Adrenal gland (tissue), 12 donors: Measurements from ENCODE around the gene BMPR1B. TPM values are rescaled to one million over a fixed set of nuclear protein-coding genes. Genes with fewer than 3 reads are reported as not detected.

Source experiments
- DNase-seq, 7 donors: peaks; one replicate each; pipeline ENCODE4 v3.0.0-alpha.2; 2019 to 2020
- H3K27ac ChIP-seq, 5 donors: fragments of 200-600 bp; sonication (generic) in 4 of 5; 1 replicate in 3 of 5; 2 replicates in 2 of 5; pipeline versions ENCODE4 v1.5.1 to v1.8.0; 2016 to 2020; ENCODE audit warnings: mild to moderate bottlenecking in 1 of 5
- H3K27me3 ChIP-seq: fragments of 200-600 bp; 2 replicates; pipeline ENCODE4 v1.8.0; 2021
- H3K36me3 ChIP-seq, 2 donors: fragments of 200-600 bp; replicated peaks in 1 of 2; 1 replicate in 1 of 2; 2 replicates in 1 of 2; pipeline versions ENCODE4 v1.5.1 to v1.8.0; 2018 to 2022
- H3K4me1 ChIP-seq, 2 donors: fragments of 200-600 bp; replicated peaks in 1 of 2; 1 replicate in 1 of 2; 2 replicates in 1 of 2; pipeline versions ENCODE4 v1.5.1 to v1.8.0; 2018 to 2021
- H3K4me3 ChIP-seq, 4 donors: fragments of 200-600 bp; sonication (generic) in 3 of 4; one replicate each; pipeline ENCODE4 v1.5.1; 2016 to 2018
- H3K9me3 ChIP-seq, 3 donors: fragments of 200-600 bp; sonication (generic) in 1 of 3; replicated peaks in 1 of 3; 1 replicate in 2 of 3; 2 replicates in 1 of 3; pipeline versions ENCODE4 v1.5.1 to v1.8.0; 2016 to 2021
- POLR2A ChIP-seq, 2 donors: fragments of 450-650 bp; IDR thresholded peaks; one replicate each; pipeline ENCODE4 v1.6.1; 2017; ENCODE audit warnings: antibody characterized with exemption in 2 of 2, mild to moderate bottlenecking in 2 of 2, moderate library complexity in 1 of 2
- WGBS, 4 donors: extraction: QIAGEN DNeasy Blood & Tissue Kit in 2 of 4; methylation state at CpG; one replicate each; pipeline versions ENCODE4 v1.1.5 to v1.1.7; 2013 to 2017; 5-methylcytosine and 5-hydroxymethylcytosine counted together
- intact Hi-C, 2 donors: fragments of 100-400 bp; cut with DNase I; formaldehyde crosslinking; loops; one replicate each; pipeline versions ENCODE4 v1.14.1 to v1.15.0; 2022 to 2023
- polyA plus RNA-seq, 3 donors: library from polyadenylated mRNA; stranded (reverse); fragments of 200-250 nt in 2 of 3; fragments of 350-450 nt in 1 of 3; fragmentation: Illumina TruSeq in 1 of 3; extraction: RNeasy Lipid Tissue Mini Kit (QIAGEN cat#74804) in 1 of 3; gene quantifications; one replicate each; pipeline ENCODE4 v1.2.3, GENCODE V29; 2013 to 2014
- total RNA-seq, 9 donors: library from RNA; depleted of rRNA in 4 of 9; stranded (reverse); fragments of >200 nt in 4 of 9; fragments of 120-200 nt in 1 of 9; fragmentation: NEBNext Ultra II Directional in 1 of 9; extraction: Animal tissue kit (Norgen Biotek cat#: 25700) in 1 of 9; gene quantifications; one replicate each; pipeline versions ENCODE4 v1.1.0 to v1.2.4, GENCODE V29; 2013 to 2023
- TF ChIP-seq, protein P1 (sequence below), 6 experiments: fragments of 450-650 bp in 4 of 6; fragments of 200-600 bp in 2 of 6; sonication (generic) in 1 of 6; IDR thresholded peaks; 1 replicate in 5 of 6; 2 replicates in 1 of 6; pipeline versions ENCODE4 v1.5.1 to v1.8.0; 2016 to 2021; ENCODE audit warnings: antibody characterized with exemption in 6 of 6, mild to moderate bottlenecking in 2 of 6, moderate library complexity in 1 of 6
- donor health status: healthy with polysubstance abuse.
- donor health status: Bipolar disorder and iron deficiency.
- donor health status: DM: yes; HTN: yes; CAD: no.
- donor health status: DM: no; HTN: no; CAD: no.
- donor health status: DM: no; HTN: no; CAD: no.
- donor health status: DM: yes; HTN: yes; CAD: no.

Gene BMPR1B
- total and polyA plus RNA-seq, 12 donors = 0.94 to 22.2 (median 6.2) TPM

DNA sequence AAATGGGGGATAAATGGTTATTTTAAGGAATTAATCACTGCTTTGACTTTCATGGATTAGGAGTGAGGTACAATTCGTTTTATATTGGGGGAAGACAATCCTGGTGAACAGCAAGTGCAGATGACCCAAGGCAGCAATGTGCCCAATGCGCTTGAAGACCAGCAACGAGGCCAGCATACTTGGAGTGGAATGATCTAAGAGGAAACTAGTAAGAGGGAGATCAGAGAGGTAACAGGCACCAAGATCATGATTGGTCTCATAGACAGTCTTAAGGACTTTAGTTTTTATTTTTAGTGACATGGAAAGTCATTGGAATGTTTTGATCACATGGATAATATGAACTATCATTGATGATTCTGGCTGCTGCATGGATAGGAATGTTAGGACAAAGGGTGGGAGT, 90.6 kb downstream of the BMPR1B start:
- H3K36me3 ChIP-seq = no peaks in the 10 kb centered on the region
- H3K9me3 ChIP-seq = no peaks in the 10 kb centered on the region
- no peak overlapping the region for H3K4me3 ChIP-seq
- no peak overlapping the region for H3K27ac ChIP-seq
- TF ChIP-seq POLR2A (IDR thresholded peaks at IDR 0.05) = no peak
- TF ChIP-seq, protein P1, sequence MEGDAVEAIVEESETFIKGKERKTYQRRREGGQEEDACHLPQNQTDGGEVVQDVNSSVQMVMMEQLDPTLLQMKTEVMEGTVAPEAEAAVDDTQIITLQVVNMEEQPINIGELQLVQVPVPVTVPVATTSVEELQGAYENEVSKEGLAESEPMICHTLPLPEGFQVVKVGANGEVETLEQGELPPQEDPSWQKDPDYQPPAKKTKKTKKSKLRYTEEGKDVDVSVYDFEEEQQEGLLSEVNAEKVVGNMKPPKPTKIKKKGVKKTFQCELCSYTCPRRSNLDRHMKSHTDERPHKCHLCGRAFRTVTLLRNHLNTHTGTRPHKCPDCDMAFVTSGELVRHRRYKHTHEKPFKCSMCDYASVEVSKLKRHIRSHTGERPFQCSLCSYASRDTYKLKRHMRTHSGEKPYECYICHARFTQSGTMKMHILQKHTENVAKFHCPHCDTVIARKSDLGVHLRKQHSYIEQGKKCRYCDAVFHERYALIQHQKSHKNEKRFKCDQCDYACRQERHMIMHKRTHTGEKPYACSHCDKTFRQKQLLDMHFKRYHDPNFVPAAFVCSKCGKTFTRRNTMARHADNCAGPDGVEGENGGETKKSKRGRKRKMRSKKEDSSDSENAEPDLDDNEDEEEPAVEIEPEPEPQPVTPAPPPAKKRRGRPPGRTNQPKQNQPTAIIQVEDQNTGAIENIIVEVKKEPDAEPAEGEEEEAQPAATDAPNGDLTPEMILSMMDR (IDR thresholded peaks at IDR 0.05) = no peak
- 71 to 79% (median 72%) methylated on average over 3 of the region's 3 CpGs for WGBS, 4 donors
- DNase-seq = no peak
- intact Hi-C loops = no loop called here
- H3K4me1 ChIP-seq = no peaks in the 10 kb centered on the region
- H3K27me3 ChIP-seq = no peaks in the 10 kb centered on the region

DNA sequence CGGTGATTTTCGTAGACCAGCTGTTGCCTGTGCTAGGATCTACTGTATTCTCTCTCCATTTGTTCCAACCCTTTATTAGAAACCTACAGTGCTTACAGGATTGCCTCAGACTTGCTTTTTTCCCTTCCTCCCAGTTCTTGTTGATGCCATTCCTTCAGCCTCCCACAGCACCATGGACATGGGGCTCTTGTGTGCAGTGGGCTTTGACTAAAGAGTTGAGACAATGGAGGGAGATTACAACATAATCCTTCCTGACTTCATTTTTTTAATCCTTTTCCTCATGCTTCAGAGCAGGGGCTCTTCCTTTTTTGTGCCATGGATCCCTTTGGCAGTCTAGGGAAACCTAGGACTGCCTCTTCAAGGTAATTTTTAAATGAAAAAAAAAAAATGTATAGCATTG, 92.1 kb downstream of the BMPR1B start:
- TF ChIP-seq, protein P1 (IDR thresholded peaks at IDR 0.05) = no peak
- TF ChIP-seq POLR2A (IDR thresholded peaks at IDR 0.05) = no peak
- intact Hi-C loops = no loop called here
- 85 to 100% (median 91%) methylated on average over 2 of the region's 2 CpGs for WGBS, 4 donors
- no peaks in the 10 kb centered on the region for H3K4me1 ChIP-seq
- no peak overlapping the region for H3K27ac ChIP-seq
- H3K9me3 ChIP-seq = no peaks in the 10 kb centered on the region
- H3K27me3 ChIP-seq = no peaks in the 10 kb centered on the region
- H3K36me3 ChIP-seq = no peaks in the 10 kb centered on the region
- H3K4me3 ChIP-seq = no peak overlapping the region
- no peak for DNase-seq

DNA sequence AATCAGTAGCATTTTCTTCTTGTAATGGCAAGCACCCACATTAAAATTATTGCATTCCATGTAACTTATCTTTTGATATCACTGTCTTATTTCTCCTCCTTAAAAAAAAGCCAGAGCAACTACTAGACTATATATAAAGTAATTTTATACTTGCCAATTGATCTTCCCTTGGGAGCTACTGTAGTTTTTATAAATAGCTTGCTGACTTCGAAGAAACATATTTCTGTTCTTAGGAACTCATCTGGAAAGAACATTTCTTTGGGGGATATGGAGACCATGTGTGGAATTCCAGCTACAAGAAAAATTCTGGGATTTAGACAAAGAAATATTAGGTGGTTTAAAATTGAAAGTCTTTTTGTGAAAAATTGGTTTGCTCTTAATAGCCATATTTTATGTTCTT, 94.9 kb downstream of the BMPR1B start:
- TF ChIP-seq, protein P1 (IDR thresholded peaks at IDR 0.05) = no peak
- no peak for TF ChIP-seq POLR2A (IDR thresholded peaks at IDR 0.05)
- DNase-seq = no peak
- no peaks in the 10 kb centered on the region for H3K4me1 ChIP-seq
- H3K36me3 ChIP-seq = no peaks in the 10 kb centered on the region
- H3K27me3 ChIP-seq = no peaks in the 10 kb centered on the region
- no peak overlapping the region for H3K27ac ChIP-seq
- no peaks in the 10 kb centered on the region for H3K9me3 ChIP-seq
- intact Hi-C loops = no loop called here
- 43 to 61% (median 48%) methylated on average over 1 of the region's 1 CpG for WGBS, 4 donors
- H3K4me3 ChIP-seq = no peak overlapping the region

DNA sequence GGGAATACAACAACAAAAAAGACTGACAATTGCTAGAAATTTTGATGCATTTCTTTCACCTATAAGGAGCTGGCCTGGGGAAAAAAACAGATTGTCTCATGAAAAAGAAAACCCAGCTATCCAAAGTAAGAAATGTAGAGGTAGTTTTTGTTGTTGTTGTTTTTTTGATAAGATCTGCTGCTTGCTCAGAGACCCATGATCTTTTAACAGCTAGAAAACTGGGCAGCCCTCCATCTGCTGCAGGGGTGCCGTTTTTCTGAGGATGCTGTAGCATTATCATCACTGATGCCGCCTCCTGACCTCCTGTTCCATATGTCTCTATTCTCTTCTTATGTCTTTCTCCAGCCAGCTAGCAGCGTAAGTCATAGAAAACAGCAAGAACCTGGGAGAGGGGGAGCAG, 98.3 kb downstream of the BMPR1B start:
- intact Hi-C loops = no loop called here

More for the DNA sequence above, 98.3 kb downstream of the BMPR1B start:
- Histone ChIP-seq H3K27ac (no peak overlapping the region), H3K27me3 (no peaks in the 10 kb centered on the region), H3K4me1 (no peaks in the 10 kb centered on the region), H3K4me3 (no peak overlapping the region), H3K36me3 (no peaks in the 10 kb centered on the region), H3K9me3 (no peaks in the 10 kb centered on the region)
- 61 to 76% (median 71%) methylated on average over 3 of the region's 3 CpGs for WGBS, 4 donors
- TF ChIP-seq POLR2A (IDR thresholded peaks at IDR 0.05) = no peak
- TF ChIP-seq, protein P1 (IDR thresholded peaks at IDR 0.05) = no peak
- no peak for DNase-seq
